GM18868 (cell line): Measurements from ENCODE around the gene ARL15.

Experiments
- ATAC-seq: cut with Tn5 transposase; IDR thresholded peaks from one replicate; pipeline ENCODE4 v1.9.1; 2021; ENCODE audit warnings: mild to moderate bottlenecking, moderate library complexity; ENCODE audit not compliant: unreplicated experiment

The ARL15 gene

GRCh38 chr5:54162184-54162583 is 148.2 kb downstream of the ARL15 start:
- ATAC-seq = no peak

- no peak for ATAC-seq
Measured at GRCh38 chr5:54160329-54160728, 150.0 kb downstream of the ARL15 start.

GRCh38 chr5:54159893-54160195 is 150.5 kb downstream of the ARL15 start:
- no peak for ATAC-seq

- peak; percentile 67 for ATAC-seq
Measured at GRCh38 chr5:54159153-54159892, 151.1 kb downstream of the ARL15 start.

- no peak for ATAC-seq
Measured at GRCh38 chr5:54156577-54156976, 153.8 kb downstream of the ARL15 start.

GRCh38 chr5:54150841-54151240 is 159.5 kb downstream of the ARL15 start:
- ATAC-seq = no peak

- ATAC-seq = no peak
Measured at GRCh38 chr5:54148858-54149257, 161.5 kb downstream of the ARL15 start.

GRCh38 chr5:54148067-54148845 is 162.1 kb downstream of the ARL15 start:
- no peak for ATAC-seq

GRCh38 chr5:54146916-54147315 is 163.5 kb downstream of the ARL15 start:
- ATAC-seq = no peak

GRCh38 chr5:54146390-54146789 is 164.0 kb downstream of the ARL15 start:
- ATAC-seq = no peak

- ATAC-seq = no peak
Measured at GRCh38 chr5:54140247-54140840, 170.0 kb downstream of the ARL15 start.

GRCh38 chr5:54136516-54137440 is 173.6 kb downstream of the ARL15 start:
- ATAC-seq = no peak

GRCh38 chr5:54135042-54135441 is 175.3 kb downstream of the ARL15 start:
- ATAC-seq = no peak

GRCh38 chr5:54133917-54134316 is 176.5 kb downstream of the ARL15 start:
- no peak for ATAC-seq

- ATAC-seq = no peak
Measured at GRCh38 chr5:54120473-54120872, 189.9 kb downstream of the ARL15 start.

- ATAC-seq = no peak
Measured at GRCh38 chr5:54117957-54118356, 192.4 kb downstream of the ARL15 start.

GRCh38 chr5:54115735-54116403 is 194.5 kb downstream of the ARL15 start:
- peak; percentile 76 for ATAC-seq

- ATAC-seq = no peak
Measured at GRCh38 chr5:54113060-54113459, 197.3 kb downstream of the ARL15 start.

GRCh38 chr5:54109626-54110330 is 200.6 kb downstream of the ARL15 start:
- ATAC-seq = no peak

- ATAC-seq = no peak
Measured at GRCh38 chr5:54108136-54108535, 202.2 kb downstream of the ARL15 start.
